NCI-H1417 (cell line): ENCODE data around the gene WRAP73.
"Not testable (repeated sequence)": the region's sequence is repeated elsewhere in the genome, so short reads cannot be mapped to it uniquely, and the experiment has no call there.

Source experiments
- DNase-seq, 3 experiments: peaks; one replicate each; lab custom pipeline; 2025; lab: John Stamatoyannopoulos, UW

The WRAP73 gene

GRCh38 chr1:3599286-3599811 is 50.6 kb downstream of the WRAP73 start:
- DNase-seq, result peak in 1 of 3 experiments; percentile 4

GRCh38 chr1:3598522-3599285 is 51.2 kb downstream of the WRAP73 start:
- peak in 2 of 3 experiments; percentile 35 to 47 for DNase-seq

GRCh38 chr1:3598051-3598491 is 51.8 kb downstream of the WRAP73 start:
- DNase-seq, result peak in 1 of 3 experiments; percentile 41

GRCh38 chr1:3597599-3597964 is 52.3 kb downstream of the WRAP73 start:
- peak in 2 of 3 experiments; percentile 41 to 56 for DNase-seq

GRCh38 chr1:3596663-3597598 is 53.0 kb downstream of the WRAP73 start:
- no peak for DNase-seq

GRCh38 chr1:3595949-3596348 is 54.0 kb downstream of the WRAP73 start:
- no peak for DNase-seq

GRCh38 chr1:3594706-3595377 is 55.1 kb downstream of the WRAP73 start:
- no peak for DNase-seq

GRCh38 chr1:3593745-3594144 is 56.2 kb downstream of the WRAP73 start:
- DNase-seq, result no peak

- DNase-seq, result no peak
Observed at GRCh38 chr1:3593334-3593733, 56.6 kb downstream of the WRAP73 start.

GRCh38 chr1:3590951-3591865 is 58.7 kb downstream of the WRAP73 start:
- DNase-seq, result no peak

- DNase-seq, result peak in 2 of 3 experiments; percentile 78 to 88
Observed at GRCh38 chr1:3590139-3590763, 59.7 kb downstream of the WRAP73 start.

GRCh38 chr1:3588395-3588794 is 61.5 kb downstream of the WRAP73 start:
- no peak for DNase-seq

GRCh38 chr1:3586986-3587759 is 62.7 kb downstream of the WRAP73 start:
- DNase-seq, result peak in 1 of 3 experiments; percentile 37

- DNase-seq, result no peak
Observed at GRCh38 chr1:3585940-3586568, 63.8 kb downstream of the WRAP73 start.

- not testable (repeated sequence) for DNase-seq
Observed at GRCh38 chr1:3585353-3585868, 64.5 kb downstream of the WRAP73 start.

- no peak for DNase-seq
Observed at GRCh38 chr1:3584915-3585314, 65.0 kb downstream of the WRAP73 start.

GRCh38 chr1:3583751-3584150 is 66.2 kb downstream of the WRAP73 start:
- not testable (repeated sequence) for DNase-seq

GRCh38 chr1:3581296-3582036 is 68.4 kb downstream of the WRAP73 start:
- no peak for DNase-seq
